ENCODE data around the gene NAA25.

DNA sequence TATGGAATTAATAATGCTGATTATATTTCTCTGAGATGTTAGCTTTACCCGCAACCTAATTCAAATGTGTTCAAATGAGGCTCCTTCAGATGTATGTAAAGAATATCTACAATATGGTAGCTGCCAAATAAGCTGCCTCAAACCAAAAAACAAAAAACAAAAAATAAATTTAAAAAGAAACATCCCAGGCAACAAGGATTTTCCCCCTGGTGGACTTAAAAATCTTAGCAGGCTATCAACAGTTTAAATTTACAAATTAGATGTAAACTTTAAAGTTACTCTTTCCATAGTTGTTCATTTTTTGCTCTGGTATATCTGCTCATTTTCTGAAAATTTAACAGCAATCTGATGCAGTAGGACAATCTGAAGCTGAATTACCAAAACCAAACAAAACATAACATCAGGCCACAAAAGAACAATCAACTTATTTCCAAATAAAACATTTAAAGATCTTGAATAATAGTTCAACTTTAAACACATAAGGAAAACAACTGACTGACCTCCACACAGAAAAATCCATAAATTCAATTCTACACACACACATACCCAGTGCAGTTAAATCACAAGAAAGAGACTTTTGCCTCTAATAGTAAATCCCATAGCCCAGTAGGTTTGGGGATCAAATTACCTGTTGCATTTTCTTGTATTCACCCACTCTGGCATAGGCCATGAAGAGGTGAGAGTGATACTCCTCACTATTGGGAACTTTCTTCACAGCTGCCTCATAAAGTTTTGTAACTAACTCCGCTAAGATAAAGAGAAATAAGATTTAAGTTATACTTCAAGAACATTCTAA is 21.3 kb downstream of the NAA25 start:
- TF ChIP-seq POLR2A (IDR thresholded peaks at IDR 0.05) (no peak), CTCF (IDR thresholded peaks at IDR 0.05) (no peak)

Data from lower leg skin (tissue), 3 donors.